Peyer's patch (tissue), 4 donors: ENCODE results near the gene CSNK2A2. TPM values are rescaled to one million over a fixed set of nuclear protein-coding genes. Genes with fewer than 3 reads are reported as not detected.

Experiments used
- DNase-seq, 3 donors: peaks; one replicate each; pipeline ENCODE4 v3.0.0-alpha.2; 2017 to 2019
- H3K27ac ChIP-seq, 4 donors: fragments of 200-600 bp; sonication (generic); one replicate each; pipeline ENCODE4 v1.5.1; 2016 to 2019
- H3K27me3 ChIP-seq, 2 donors: fragments of 200-600 bp; sonication (generic); one replicate each; pipeline ENCODE4 v1.5.1; 2019
- H3K36me3 ChIP-seq, 3 donors: fragments of 200-600 bp; sonication (generic); one replicate each; pipeline ENCODE4 v1.5.1; 2016 to 2019
- H3K4me1 ChIP-seq, 4 donors: fragments of 200-600 bp; sonication (generic); one replicate each; pipeline ENCODE4 v1.5.1; 2016 to 2019
- H3K4me3 ChIP-seq, 4 donors: fragments of 200-600 bp; sonication (generic); 1 replicate in 3 of 4; 2 replicates in 1 of 4; pipeline ENCODE4 v1.5.1; 2016 to 2019; ENCODE audit warnings: mild to moderate bottlenecking in 1 of 4
- H3K9me3 ChIP-seq, 4 donors: fragments of 200-600 bp; sonication (generic); one replicate each; pipeline ENCODE4 v1.5.1; 2016 to 2019; ENCODE audit warnings: mild to moderate bottlenecking in 1 of 4
- CTCF ChIP-seq, 6 experiments: fragments of 450-650 bp in 4 of 6; fragments of 200-600 bp in 2 of 6; sonication (generic) in 1 of 6; IDR thresholded peaks; one replicate each; pipeline ENCODE4 v1.5.1; 2017 to 2019; ENCODE audit warnings: antibody characterized with exemption in 6 of 6, mild to moderate bottlenecking in 3 of 6, moderate library complexity in 1 of 6
- POLR2A ChIP-seq, 2 donors: fragments of 450-650 bp; IDR thresholded peaks; one replicate each; pipeline ENCODE4 v1.5.1; 2017; ENCODE audit warnings: antibody characterized with exemption in 2 of 2, mild to moderate bottlenecking in 2 of 2, moderate library complexity in 2 of 2
- total RNA-seq, 4 donors: library from RNA; depleted of rRNA; stranded (reverse); fragments of >200 nt; gene quantifications; one replicate each; pipeline ENCODE4 v1.1.0, GENCODE V29; 2016

The CSNK2A2 gene
- total RNA-seq, 4 donors from 2014 or later: 25.1 to 36.4 (median 29.6) TPM

GRCh38 chr16:58127634-58128033, 70.3 kb downstream of the CSNK2A2 start:
- Histone ChIP-seq H3K27me3 (no peaks in the 10 kb centered on the region), H3K36me3 (no peaks in the 10 kb centered on the region), H3K4me1 (peaks cover 0 to 57% (median 4%) of the 10 kb centered on the region in 4 donors), H3K27ac (peak overlapping the region; percentile 14 to 92 (median 64)), H3K4me3 (peak overlapping the region in 2 of 4 donors; percentile 71 to 94), H3K9me3 (no peaks in the 10 kb centered on the region)
- DNase-seq: peak in 1 of 3 donors; percentile 29
- TF ChIP-seq CTCF (IDR thresholded peaks at IDR 0.05) (peak in 1 of 6 experiments; percentile 15), POLR2A (IDR thresholded peaks at IDR 0.05) (no peak)

- TF ChIP-seq CTCF (IDR thresholded peaks at IDR 0.05): peak in 5 of 6 experiments; percentile 6 to 48 (median 40)
- TF ChIP-seq POLR2A (IDR thresholded peaks at IDR 0.05): no peak
- no peaks in the 10 kb centered on the region for H3K27me3 ChIP-seq
- no peaks in the 10 kb centered on the region for H3K9me3 ChIP-seq
- H3K36me3 ChIP-seq: no peaks in the 10 kb centered on the region
- DNase-seq: peak in 1 of 3 donors; percentile 36
- peaks cover 0 to 62% (median 4%) of the 10 kb centered on the region in 4 donors for H3K4me1 ChIP-seq
- peak overlapping the region; percentile 14 to 92 (median 64) for H3K27ac ChIP-seq
- H3K4me3 ChIP-seq: peak overlapping the region in 1 of 4 donors; percentile 94
Measured at GRCh38 chr16:58127033-58127556, 70.8 kb downstream of the CSNK2A2 start.

GRCh38 chr16:58126451-58126961, 71.4 kb downstream of the CSNK2A2 start:
- Histone ChIP-seq H3K9me3 (no peaks in the 10 kb centered on the region), H3K36me3 (no peaks in the 10 kb centered on the region), H3K4me3 (peak overlapping the region in 1 of 4 donors; percentile 94), H3K4me1 (peaks cover 0 to 68% (median 4%) of the 10 kb centered on the region in 4 donors), H3K27ac (peak overlapping the region in 3 of 4 donors; percentile 41 to 92 (median 88)), H3K27me3 (no peaks in the 10 kb centered on the region)
- DNase-seq: no peak
- TF ChIP-seq POLR2A (IDR thresholded peaks at IDR 0.05) (no peak), CTCF (IDR thresholded peaks at IDR 0.05) (no peak)

GRCh38 chr16:58125781-58126335, 72.0 kb downstream of the CSNK2A2 start:
- DNase-seq: no peak
- no peaks in the 10 kb centered on the region for H3K36me3 ChIP-seq
- TF ChIP-seq POLR2A (IDR thresholded peaks at IDR 0.05) (no peak), CTCF (IDR thresholded peaks at IDR 0.05) (no peak)
- H3K9me3 ChIP-seq: no peaks in the 10 kb centered on the region
- H3K4me1 ChIP-seq: peaks cover 0 to 75% (median 5%) of the 10 kb centered on the region in 4 donors
- no peak overlapping the region for H3K4me3 ChIP-seq
- H3K27ac ChIP-seq: peak overlapping the region in 1 of 4 donors; percentile 92
- no peaks in the 10 kb centered on the region for H3K27me3 ChIP-seq

- TF ChIP-seq CTCF (IDR thresholded peaks at IDR 0.05) (no peak), POLR2A (IDR thresholded peaks at IDR 0.05) (no peak)
- H3K4me3 ChIP-seq: no peak overlapping the region
- no peak overlapping the region for H3K27ac ChIP-seq
- no peaks in the 10 kb centered on the region for H3K36me3 ChIP-seq
- peaks cover 0 to 81% (median 8%) of the 10 kb centered on the region in 4 donors for H3K4me1 ChIP-seq
- no peaks in the 10 kb centered on the region for H3K9me3 ChIP-seq
- DNase-seq: no peak
- H3K27me3 ChIP-seq: no peaks in the 10 kb centered on the region
Measured at GRCh38 chr16:58125041-58125440, 72.9 kb downstream of the CSNK2A2 start.
